Activated T-helper 1 cell treated with Interleukin-2 at 50 U/mL for 16 hours (primary cell): ENCODE measurements around the gene VPS13D.
"Not testable (repeated sequence)": the region's sequence is repeated elsewhere in the genome, so short reads cannot be mapped to it uniquely, and the experiment has no call there.

Experiments used
- DNase-seq: peaks from one replicate; pipeline ENCODE4 v3.0.0-alpha.2; 2020; ENCODE audit warnings: low read depth

The VPS13D gene

GRCh38 chr1:12375133-12375829, 145.5 kb downstream of the VPS13D start:
- no peak for DNase-seq

GRCh38 chr1:12376236-12377045, 146.6 kb downstream of the VPS13D start:
- DNase-seq: no peak

GRCh38 chr1:12380326-12381249, 150.8 kb downstream of the VPS13D start:
- no peak for DNase-seq

- DNase-seq: no peak
Observed at GRCh38 chr1:12383001-12383400, 153.2 kb downstream of the VPS13D start.

GRCh38 chr1:12383786-12384185, 154.0 kb downstream of the VPS13D start:
- no peak for DNase-seq

GRCh38 chr1:12384836-12385456, 155.1 kb downstream of the VPS13D start:
- no peak for DNase-seq

- DNase-seq: no peak
Observed at GRCh38 chr1:12386130-12386529, 156.3 kb downstream of the VPS13D start.

- DNase-seq: no peak
Observed at GRCh38 chr1:12387641-12388040, 157.8 kb downstream of the VPS13D start.

GRCh38 chr1:12390296-12390695, 160.5 kb downstream of the VPS13D start:
- DNase-seq: not testable (repeated sequence)

GRCh38 chr1:12397462-12398450, 167.9 kb downstream of the VPS13D start:
- DNase-seq: no peak

- DNase-seq: no peak
Observed at GRCh38 chr1:12398479-12398878, 168.6 kb downstream of the VPS13D start.

- DNase-seq: no peak
Observed at GRCh38 chr1:12400027-12400693, 170.3 kb downstream of the VPS13D start.

GRCh38 chr1:12402159-12402673, 172.4 kb downstream of the VPS13D start:
- DNase-seq: no peak

- DNase-seq: no peak
Observed at GRCh38 chr1:12402842-12403241, 173.0 kb downstream of the VPS13D start.

- no peak for DNase-seq
Observed at GRCh38 chr1:12404918-12405317, 175.1 kb downstream of the VPS13D start.

- no peak for DNase-seq
Observed at GRCh38 chr1:12405325-12406210, 175.7 kb downstream of the VPS13D start.

GRCh38 chr1:12406211-12407021, 176.6 kb downstream of the VPS13D start:
- DNase-seq: no peak
